Measurements from ENCODE around the gene SMG9. TPM values are rescaled to one million over a fixed set of nuclear protein-coding genes. Genes with fewer than 3 reads are reported as not detected.

Gene SMG9
- total RNA-seq, 1 experiment from 2014 or later = 52.2 TPM

DNA sequence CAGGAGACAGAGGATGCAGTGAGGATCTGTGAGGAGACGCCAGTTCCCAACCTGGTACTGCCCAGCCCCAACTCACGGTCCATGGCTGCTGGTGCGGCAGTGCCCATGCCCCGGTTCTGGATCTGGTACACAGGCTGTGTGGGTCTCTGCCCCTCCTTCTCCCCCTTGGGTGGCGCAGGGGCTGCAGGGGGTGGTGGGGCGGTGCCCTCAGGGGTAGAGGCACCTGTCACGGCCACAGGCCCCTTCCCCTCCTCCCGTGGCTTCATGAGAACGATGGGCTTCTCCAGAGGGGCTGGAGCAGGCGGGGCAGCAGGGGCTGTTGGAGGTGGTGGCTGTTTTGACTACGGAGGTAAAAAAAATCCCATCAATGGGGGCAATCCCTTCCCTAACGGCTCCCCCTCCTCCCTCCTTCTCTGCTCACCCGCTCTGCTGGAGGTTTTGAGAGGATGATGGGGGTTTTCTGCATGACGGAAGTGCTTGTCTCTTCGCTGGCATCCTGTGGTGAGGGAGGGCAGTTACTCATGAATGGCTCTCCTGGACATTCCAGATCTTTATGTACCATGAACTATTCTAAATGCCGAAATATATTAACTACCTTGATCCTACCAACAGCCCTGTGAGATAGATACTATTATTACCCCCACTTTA lies 7.1 kb downstream of the SMG9 start:
- Mint-ChIP-seq H3K27ac (no peak overlapping the region), H3K27me3 (ENCODE audit: low read depth) (no peaks in the 10 kb centered on the region), H3K4me3 (peak overlapping the region in 1 of 2 experiments; percentile 4; a peak in 1 of 5 replicates), H3K4me1 (no peaks in the 10 kb centered on the region), H3K9me3 (no peaks in the 10 kb centered on the region; a peak in 1 of 5 replicates), H3K36me3 (ENCODE audit: insufficient read depth in 1 of 3, low read depth in 3 of 3) (peaks cover 44 to 79% (median 70%) of the 10 kb centered on the region in 3 experiments)
- Histone ChIP-seq H3K79me2 (ENCODE audit: insufficient read depth, low read length) (no peaks in the 10 kb centered on the region), H3K4me2 (ENCODE audit: insufficient read depth, insufficient read length, low read length) (no peak overlapping the region), H4K8ac (replicated peaks; ENCODE audit: insufficient read length, low read depth, low read length) (no peak overlapping the region), H2BK15ac (ENCODE audit: low read depth, low read length) (no peak overlapping the region), H3K27ac (ENCODE audit: insufficient read length, low read depth, low read length) (no peak overlapping the region), H3K18ac (ENCODE audit: insufficient read length, low read depth, low read length) (no peak overlapping the region), H3K9ac (ENCODE audit: extremely low read depth, insufficient read length, low read length) (no peak overlapping the region), H3T11ph (ENCODE audit: low read length) (no peak overlapping the region), H3K27me3 (ENCODE audit: insufficient read depth, low read length) (no peaks in the 10 kb centered on the region; the same call in 1 of the 2 replicates), H3K79me1 (ENCODE audit: insufficient read depth, low read depth, low read length, poor library complexity, severe bottlenecking) (no peaks in the 10 kb centered on the region), H3K4me1 (ENCODE audit: insufficient read depth, low read length) (no peaks in the 10 kb centered on the region), H3K56ac (ENCODE audit: insufficient read length, low read depth, low read length) (no peak overlapping the region), H3K23ac (ENCODE audit: insufficient read length, low read depth, low read length) (no peak overlapping the region), H2AFZ (ENCODE audit: low read length) (no peak overlapping the region), H4K5ac (ENCODE audit: insufficient read length, low read depth, low read length) (no peak overlapping the region), H2BK120ac (ENCODE audit: low read depth, low read length, poor library complexity, severe bottlenecking) (no peak overlapping the region), H2BK5ac (ENCODE audit: insufficient read length, low read length) (no peak overlapping the region), H4K20me1 (ENCODE audit: control insufficient read depth, insufficient read depth, insufficient read length) (no peaks in the 10 kb centered on the region), H2BK20ac (ENCODE audit: low read depth, low read length, poor library complexity, severe bottlenecking) (no peak overlapping the region), H3K9me3 (ENCODE audit: control insufficient read depth, low read depth, low read length) (no peaks in the 10 kb centered on the region), H3K4ac (ENCODE audit: low read depth, low read length) (no peak overlapping the region), H3K14ac (ENCODE audit: insufficient read depth, low read length) (no peak overlapping the region), H2AK5ac (ENCODE audit: insufficient read length, low read length) (no peak overlapping the region), H2BK12ac (ENCODE audit: insufficient read length, low read depth, low read length) (no peak overlapping the region), H4K91ac (ENCODE audit: insufficient read length, low read depth, low read length) (no peak overlapping the region), H3K23me2 (ENCODE audit: insufficient read length, low read depth, low read length, poor library complexity, severe bottlenecking) (no peaks in the 10 kb centered on the region)
- DNase-seq = no peak
- WGBS (ENCODE audit: extremely low coverage, insufficient read length, low lambda C conversion rate) = no CpG with 5 or more reads among the region's 16 CpGs
- TF ChIP-seq, protein P1, sequence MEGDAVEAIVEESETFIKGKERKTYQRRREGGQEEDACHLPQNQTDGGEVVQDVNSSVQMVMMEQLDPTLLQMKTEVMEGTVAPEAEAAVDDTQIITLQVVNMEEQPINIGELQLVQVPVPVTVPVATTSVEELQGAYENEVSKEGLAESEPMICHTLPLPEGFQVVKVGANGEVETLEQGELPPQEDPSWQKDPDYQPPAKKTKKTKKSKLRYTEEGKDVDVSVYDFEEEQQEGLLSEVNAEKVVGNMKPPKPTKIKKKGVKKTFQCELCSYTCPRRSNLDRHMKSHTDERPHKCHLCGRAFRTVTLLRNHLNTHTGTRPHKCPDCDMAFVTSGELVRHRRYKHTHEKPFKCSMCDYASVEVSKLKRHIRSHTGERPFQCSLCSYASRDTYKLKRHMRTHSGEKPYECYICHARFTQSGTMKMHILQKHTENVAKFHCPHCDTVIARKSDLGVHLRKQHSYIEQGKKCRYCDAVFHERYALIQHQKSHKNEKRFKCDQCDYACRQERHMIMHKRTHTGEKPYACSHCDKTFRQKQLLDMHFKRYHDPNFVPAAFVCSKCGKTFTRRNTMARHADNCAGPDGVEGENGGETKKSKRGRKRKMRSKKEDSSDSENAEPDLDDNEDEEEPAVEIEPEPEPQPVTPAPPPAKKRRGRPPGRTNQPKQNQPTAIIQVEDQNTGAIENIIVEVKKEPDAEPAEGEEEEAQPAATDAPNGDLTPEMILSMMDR (conservative IDR thresholded peaks at IDR 0.05) = no peak

Measured in H9 (cell line).